HCT116 (cell line): ENCODE data around the gene NCKAP5L. TPM values are rescaled to one million over a fixed set of nuclear protein-coding genes. Genes with fewer than 3 reads are reported as not detected.

Experiments
- ATAC-seq: fragments of 200-7000 bp; cut with Tn5 transposase; 2 replicates; pipeline ENCODE4 v1.9.1; 2020; ENCODE audit warnings: mild to moderate bottlenecking, moderate library complexity
- BruUV-seq: library from RNA; stranded (reverse); fragments of 400-500 nt; replicated peaks from 2 replicates; lab custom pipeline; 2021; lab: Mats Ljungman, UMichigan
- CTCF ChIA-PET: fragments of 300-600 bp; sonication (Branson Sonifier 250); formaldehyde crosslinking; loops from one replicate; lab custom pipeline; 2021; ENCODE audit warnings: antibody characterized with exemption; lab: Charles Lee
- POLR2A ChIA-PET: fragments of 300-600, 350-600 bp; sonication (Branson Sonifier 250); formaldehyde crosslinking; loops from one replicate; lab custom pipeline; 2021; ENCODE audit warnings: antibody characterized with exemption; lab: Charles Lee
- RAD21 ChIA-PET, 2 experiments: fragments of 300-600 bp; sonication (Branson Sonifier 250); formaldehyde crosslinking; loops; one replicate each; lab custom pipeline; 2023; ENCODE audit warnings: low total read pairs in 2 of 2; ENCODE audit not compliant: uncharacterized antibody in 2 of 2, unreplicated experiment in 2 of 2, low non-redundant PET in 1 of 2; lab: Charles Lee
- DNase-seq: peaks from one replicate; pipeline ENCODE4 v3.0.0-alpha.2; 2010; ENCODE audit warnings: low read depth, low spot score
- H2AFZ ChIP-seq: fragments of 200-600 bp; shearing (Covaris generic), sonication (generic); 2 replicates; pipeline ENCODE4 v1.6.1; 2017; ENCODE audit warnings: low read depth, mixed run types, mixed read lengths, antibody characterized with exemption, low read length; ENCODE audit not compliant: poor library complexity, severe bottlenecking
- H3K27ac ChIP-seq: 2 replicates; pipeline ENCODE4 v1.5.1; 2012; ENCODE audit warnings: low read depth, low read length
- H3K27me3 ChIP-seq: fragments of 200-600 bp; sonication (generic); 2 replicates; pipeline ENCODE4 v1.6.1; 2016; ENCODE audit warnings: mixed run types, low read length, mixed read lengths; ENCODE audit not compliant: insufficient read depth
- H3K36me3 ChIP-seq, 2 experiments: fragments of 200-500 bp in 1 of 2; fragments of 200-600 bp in 1 of 2; sonication (Bioruptor generic) in 1 of 2; sonication (generic) in 1 of 2; 2 replicates each; pipeline versions ENCODE4 v1.5.1 to v1.6.1; 2014 to 2016; ENCODE audit warnings: low read length in 2 of 2, inconsistent platforms in 1 of 2, mixed read lengths in 1 of 2, mixed run types in 1 of 2; ENCODE audit not compliant: insufficient read depth in 2 of 2, control insufficient read depth in 1 of 2
- H3K4me1 ChIP-seq, 2 experiments: fragments of 200-600 bp in 1 of 2; sonication (generic) in 1 of 2; 2 replicates each; pipeline versions ENCODE4 v1.5.1 to v1.6.1; 2012 to 2017; ENCODE audit warnings: low read length in 2 of 2, inconsistent platforms in 1 of 2, mild to moderate bottlenecking in 1 of 2, mixed read lengths in 1 of 2, mixed run types in 1 of 2, moderate library complexity in 1 of 2; ENCODE audit not compliant: insufficient read depth in 2 of 2, control insufficient read depth in 1 of 2
- H3K4me2 ChIP-seq: fragments of 200-600 bp; sonication (generic); 2 replicates; pipeline ENCODE4 v1.6.1; 2017; ENCODE audit warnings: mixed run types, low read length, mixed read lengths
- H3K4me3 ChIP-seq, 2 experiments: fragments of 200-600 bp in 1 of 2; sonication (generic) in 1 of 2; replicated peaks in 1 of 2; 2 replicates each; pipeline ENCODE4 v1.5.1; 2011 to 2016; ENCODE audit warnings: low read length in 2 of 2, control low read depth in 1 of 2, low read depth in 1 of 2, mild to moderate bottlenecking in 1 of 2, mixed read lengths in 1 of 2, mixed run types in 1 of 2
- H3K79me2 ChIP-seq: fragments of 200-600 bp; sonication (generic); 2 replicates; pipeline ENCODE4 v1.6.1; 2017; ENCODE audit warnings: mild to moderate bottlenecking, mixed run types, low read length, moderate library complexity, mixed read lengths; ENCODE audit not compliant: insufficient read depth
- H3K9ac ChIP-seq: fragments of 200-600 bp; sonication (generic); 2 replicates; pipeline ENCODE4 v1.6.1; 2016; ENCODE audit warnings: low read length, mixed read lengths
- H3K9me2 ChIP-seq: fragments of 200-600 bp; sonication (generic), shearing (Covaris generic); 2 replicates; pipeline ENCODE4 v1.6.1; 2017; ENCODE audit warnings: mixed run types, mild to moderate bottlenecking, moderate library complexity; ENCODE audit not compliant: insufficient read depth
- H3K9me3 ChIP-seq, 2 experiments: fragments of 200-500 bp in 1 of 2; fragments of 200-600 bp in 1 of 2; sonication (Bioruptor generic) in 1 of 2; sonication (generic) in 1 of 2; 2 replicates each; pipeline ENCODE4 v1.6.1; 2014 to 2017; ENCODE audit warnings: low read length in 2 of 2, mixed read lengths in 2 of 2, inconsistent platforms in 1 of 2, low read depth in 1 of 2, mild to moderate bottlenecking in 1 of 2, mixed run types in 1 of 2, moderate library complexity in 1 of 2; ENCODE audit not compliant: control insufficient read depth in 1 of 2, insufficient read depth in 1 of 2
- H4K20me1 ChIP-seq: fragments of 200-600 bp; sonication (generic), shearing (Covaris generic); 2 replicates; pipeline ENCODE4 v1.6.1; 2017; ENCODE audit warnings: mixed run types, mild to moderate bottlenecking, moderate library complexity; ENCODE audit not compliant: insufficient read depth
- CBX3 ChIP-seq: IDR thresholded peaks from 2 replicates; pipeline ENCODE4 v1.6.1; 2012; ENCODE audit warnings: low read depth
- CEBPB ChIP-seq: IDR thresholded peaks from 2 replicates; pipeline ENCODE4 v1.6.1; 2012; ENCODE audit warnings: low read depth
- EGR1 ChIP-seq: IDR thresholded peaks from 2 replicates; pipeline ENCODE4 v1.6.1; 2012; ENCODE audit warnings: low read depth
- EZH2phosphoT487 ChIP-seq: fragments of 200-600 bp; IDR thresholded peaks from 2 replicates; pipeline ENCODE4 v1.6.1; 2018; ENCODE audit warnings: antibody characterized with exemption, borderline replicate concordance
- FOSL1 ChIP-seq: IDR thresholded peaks from 2 replicates; pipeline ENCODE4 v1.6.1; 2012; ENCODE audit warnings: low read depth
- JUND ChIP-seq: IDR thresholded peaks from 2 replicates; pipeline ENCODE4 v1.6.1; 2012
- POLR2AphosphoS5 ChIP-seq: IDR thresholded peaks from 2 replicates; pipeline ENCODE4 v1.6.1; 2011; ENCODE audit warnings: mild to moderate bottlenecking, low read depth, low read length, moderate library complexity
- SIN3A ChIP-seq: IDR thresholded peaks from 2 replicates; pipeline ENCODE4 v1.6.1; 2012; ENCODE audit warnings: low read depth
- SP1 ChIP-seq: IDR thresholded peaks from 2 replicates; pipeline ENCODE4 v1.6.1; 2012; ENCODE audit warnings: low read depth
- TCF7L2 ChIP-seq: IDR thresholded peaks from 2 replicates; pipeline ENCODE4 v1.7.0; 2011; ENCODE audit warnings: borderline replicate concordance, inconsistent platforms; ENCODE audit not compliant: insufficient read depth, insufficient read length; ENCODE audit errors: extremely low read depth
- YY1 ChIP-seq: IDR thresholded peaks from 2 replicates; pipeline ENCODE4 v1.6.1; 2011; ENCODE audit warnings: low read length, low read depth, moderate library complexity, mild to moderate bottlenecking; ENCODE audit not compliant: insufficient replicate concordance; ENCODE audit errors: extremely low read depth
- intact Hi-C: fragments of 100-400 bp; cut with micrococcal nuclease; formaldehyde crosslinking; loops from 2 replicates; pipeline ENCODE4 v1.10.0; 2022
- total RNA-seq: library from RNA; stranded (reverse); gene quantifications from one replicate; pipeline ENCODE4 v1.2.1, GENCODE V29; 2021; ENCODE audit not compliant: unreplicated experiment
- TF ChIP-seq, protein P1 (sequence below): IDR thresholded peaks from 2 replicates; pipeline ENCODE4 v1.6.1; 2011; ENCODE audit warnings: mild to moderate bottlenecking, low read length, moderate library complexity; ENCODE audit not compliant: insufficient replicate concordance; ENCODE audit errors: extremely low read depth
- TF ChIP-seq, protein P2 (sequence below): IDR thresholded peaks from 2 replicates; pipeline ENCODE4 v1.6.1; 2012
- TF ChIP-seq, protein P3 (sequence below), 3 experiments: fragments of 200-600 bp in 1 of 3; sonication (generic) in 1 of 3; IDR thresholded peaks in 2 of 3; conservative IDR thresholded peaks in 1 of 3; 2 replicates each; pipeline ENCODE4 v1.5.1; 2012 to 2017; ENCODE audit warnings: low read depth in 2 of 3, low read length in 2 of 3, antibody characterized with exemption in 1 of 3, borderline replicate concordance in 1 of 3, control low read depth in 1 of 3, mild to moderate bottlenecking in 1 of 3, mixed read lengths in 1 of 3, mixed run types in 1 of 3, moderate library complexity in 1 of 3; ENCODE audit not compliant: insufficient read depth in 1 of 3

Gene NCKAP5L
- total RNA-seq, 1 experiment from 2014 or later = 12.1 TPM

GRCh38 chr12:49825360-49825970 lies 2.7 kb downstream of the NCKAP5L start:
- RAD21 ChIA-PET = no interaction called here
- H3K9ac ChIP-seq = no peak overlapping the region
- H3K4me1 ChIP-seq = peaks cover 5 to 23% of the 10 kb centered on the region in 2 experiments; a peak in 3 of 4 replicates

DNA sequence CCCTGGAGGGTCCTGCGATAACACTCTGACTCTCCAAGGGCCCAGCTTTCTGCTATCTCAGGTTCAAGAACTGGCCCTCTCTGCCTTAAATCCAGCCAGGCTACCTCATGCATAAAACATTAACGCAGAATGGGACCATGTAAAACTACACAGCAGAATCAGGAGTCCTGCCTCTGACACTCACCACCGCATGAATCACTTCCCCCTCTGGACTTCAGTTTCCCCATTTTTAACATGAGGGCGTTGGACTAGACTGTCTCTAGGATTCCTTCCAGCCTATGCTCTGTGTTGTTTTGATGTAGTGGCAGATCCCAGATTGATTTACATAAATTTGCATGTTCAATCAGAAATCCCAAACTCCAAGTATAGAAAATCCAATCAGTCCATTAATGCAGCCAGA lies 3.3 kb downstream of the NCKAP5L start:
- CTCF ChIA-PET = no interaction called here

More at GRCh38 chr12:49825360-49825970, 2.7 kb downstream of the NCKAP5L start:
- no peak overlapping the region for H3K4me3 ChIP-seq
- intact Hi-C loops = no loop called here
- DNase-seq (no peak), ATAC-seq (no peak)
- H3K9me3 ChIP-seq = no peaks in the 10 kb centered on the region
- no peaks in the 10 kb centered on the region for H3K36me3 ChIP-seq
- no peaks in the 10 kb centered on the region for H4K20me1 ChIP-seq
- H3K27ac ChIP-seq = no peak overlapping the region
- no peak overlapping the region for H2AFZ ChIP-seq
- no peaks in the 10 kb centered on the region for H3K79me2 ChIP-seq
- no TSS peak for BruUV-seq
- POLR2A ChIA-PET = no interaction called here
- H3K27me3 ChIP-seq = no peaks in the 10 kb centered on the region
- TF ChIP-seq, protein P1, sequence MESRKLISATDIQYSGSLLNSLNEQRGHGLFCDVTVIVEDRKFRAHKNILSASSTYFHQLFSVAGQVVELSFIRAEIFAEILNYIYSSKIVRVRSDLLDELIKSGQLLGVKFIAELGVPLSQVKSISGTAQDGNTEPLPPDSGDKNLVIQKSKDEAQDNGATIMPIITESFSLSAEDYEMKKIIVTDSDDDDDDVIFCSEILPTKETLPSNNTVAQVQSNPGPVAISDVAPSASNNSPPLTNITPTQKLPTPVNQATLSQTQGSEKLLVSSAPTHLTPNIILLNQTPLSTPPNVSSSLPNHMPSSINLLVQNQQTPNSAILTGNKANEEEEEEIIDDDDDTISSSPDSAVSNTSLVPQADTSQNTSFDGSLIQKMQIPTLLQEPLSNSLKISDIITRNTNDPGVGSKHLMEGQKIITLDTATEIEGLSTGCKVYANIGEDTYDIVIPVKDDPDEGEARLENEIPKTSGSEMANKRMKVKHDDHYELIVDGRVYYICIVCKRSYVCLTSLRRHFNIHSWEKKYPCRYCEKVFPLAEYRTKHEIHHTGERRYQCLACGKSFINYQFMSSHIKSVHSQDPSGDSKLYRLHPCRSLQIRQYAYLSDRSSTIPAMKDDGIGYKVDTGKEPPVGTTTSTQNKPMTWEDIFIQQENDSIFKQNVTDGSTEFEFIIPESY = no peak
- no peak for TF ChIP-seq EGR1
- no peak for TF ChIP-seq SIN3A
- TF ChIP-seq YY1 = no peak
- TF ChIP-seq EZH2phosphoT487 = no peak
- H3K9me2 ChIP-seq = no peaks in the 10 kb centered on the region; the same call in 1 of the 2 replicates
- H3K4me2 ChIP-seq = no peak overlapping the region
- CTCF ChIA-PET = no interaction called here

More for the DNA sequence above, 3.3 kb downstream of the NCKAP5L start:
- H3K9me3 ChIP-seq = no peaks in the 10 kb centered on the region
- no peak overlapping the region for H3K9ac ChIP-seq
- RAD21 ChIA-PET = no interaction called here
- H2AFZ ChIP-seq = no peak overlapping the region
- H3K36me3 ChIP-seq = no peaks in the 10 kb centered on the region
- POLR2A ChIA-PET = no interaction called here
- BruUV-seq = no TSS peak
- H3K79me2 ChIP-seq = no peaks in the 10 kb centered on the region
- TF ChIP-seq POLR2AphosphoS5 = no peak
- TF ChIP-seq EZH2phosphoT487 = no peak
- TF ChIP-seq CBX3 = no peak
- TF ChIP-seq FOSL1 = no peak
- TF ChIP-seq CEBPB = no peak
- TF ChIP-seq, protein P2, sequence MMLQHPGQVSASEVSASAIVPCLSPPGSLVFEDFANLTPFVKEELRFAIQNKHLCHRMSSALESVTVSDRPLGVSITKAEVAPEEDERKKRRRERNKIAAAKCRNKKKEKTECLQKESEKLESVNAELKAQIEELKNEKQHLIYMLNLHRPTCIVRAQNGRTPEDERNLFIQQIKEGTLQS = no peak
- no peak for TF ChIP-seq TCF7L2
- no peak for TF ChIP-seq JUND
- TF ChIP-seq, protein P3, sequence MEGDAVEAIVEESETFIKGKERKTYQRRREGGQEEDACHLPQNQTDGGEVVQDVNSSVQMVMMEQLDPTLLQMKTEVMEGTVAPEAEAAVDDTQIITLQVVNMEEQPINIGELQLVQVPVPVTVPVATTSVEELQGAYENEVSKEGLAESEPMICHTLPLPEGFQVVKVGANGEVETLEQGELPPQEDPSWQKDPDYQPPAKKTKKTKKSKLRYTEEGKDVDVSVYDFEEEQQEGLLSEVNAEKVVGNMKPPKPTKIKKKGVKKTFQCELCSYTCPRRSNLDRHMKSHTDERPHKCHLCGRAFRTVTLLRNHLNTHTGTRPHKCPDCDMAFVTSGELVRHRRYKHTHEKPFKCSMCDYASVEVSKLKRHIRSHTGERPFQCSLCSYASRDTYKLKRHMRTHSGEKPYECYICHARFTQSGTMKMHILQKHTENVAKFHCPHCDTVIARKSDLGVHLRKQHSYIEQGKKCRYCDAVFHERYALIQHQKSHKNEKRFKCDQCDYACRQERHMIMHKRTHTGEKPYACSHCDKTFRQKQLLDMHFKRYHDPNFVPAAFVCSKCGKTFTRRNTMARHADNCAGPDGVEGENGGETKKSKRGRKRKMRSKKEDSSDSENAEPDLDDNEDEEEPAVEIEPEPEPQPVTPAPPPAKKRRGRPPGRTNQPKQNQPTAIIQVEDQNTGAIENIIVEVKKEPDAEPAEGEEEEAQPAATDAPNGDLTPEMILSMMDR (IDR thresholded peaks at IDR 0.05 in 2 of 3, conservative IDR thresholded peaks at IDR 0.05 in 1 of 3; ENCODE audit: borderline replicate concordance in 1 of 3, insufficient read depth in 1 of 3, low read depth in 2 of 3, low read length in 2 of 3) = no peak
- no peak for TF ChIP-seq SP1
- TF ChIP-seq EGR1 = no peak
- H3K4me3 ChIP-seq = no peak overlapping the region
- H3K27me3 ChIP-seq = no peaks in the 10 kb centered on the region
- H4K20me1 ChIP-seq = no peaks in the 10 kb centered on the region
- H3K27ac ChIP-seq = no peak overlapping the region
- ATAC-seq = no peak
- no peak overlapping the region for H3K4me2 ChIP-seq
- peaks cover 5 to 23% of the 10 kb centered on the region in 2 experiments; a peak in 3 of 4 replicates for H3K4me1 ChIP-seq
- H3K9me2 ChIP-seq = no peaks in the 10 kb centered on the region
- intact Hi-C loops = no loop called here
- DNase-seq = no peak
